H1 (cell line): ENCODE results near the gene ABCC6. TPM values are rescaled to one million over a fixed set of nuclear protein-coding genes. Genes with fewer than 3 reads are reported as not detected.

ENCODE experiments used
- CTCF ChIA-PET: fragments of 300-600 bp; sonication (Branson Sonifier 250); formaldehyde crosslinking; loops from one replicate; lab custom pipeline; 2021; ENCODE audit not compliant: partially characterized antibody; lab: Charles Lee
- POLR2A ChIA-PET: fragments of 300-600 bp; sonication (Branson Sonifier 250); formaldehyde crosslinking; loops from one replicate; lab custom pipeline; 2021; ENCODE audit warnings: inconsistent platforms; ENCODE audit not compliant: partially characterized antibody; lab: Charles Lee
- DNase-seq, 2 experiments: peaks; one replicate each; pipeline versions ENCODE4 v3.0.0 to v3.0.0-alpha.2; 2010 to 2022; ENCODE audit warnings: low spot score in 2 of 2, low read depth in 1 of 2, mixed read lengths in 1 of 2
- FAIRE-seq: peaks from 2 replicates; lab custom pipeline; 2011; peaks lifted over from hg19 to GRCh38; lab: Jason Lieb, UNC
- H2AFZ ChIP-seq: 2 replicates; pipeline ENCODE4 v1.8.1; 2012; ENCODE audit warnings: low read length, inconsistent platforms
- H2AK5ac ChIP-seq: 2 replicates; pipeline ENCODE4 v1.6.1; 2013; ENCODE audit warnings: low read depth, low read length
- H2BK120ac ChIP-seq: replicated peaks from 2 replicates; pipeline ENCODE3; 2013; ENCODE audit warnings: low read depth, low read length, inconsistent platforms
- H2BK12ac ChIP-seq: 2 replicates; pipeline ENCODE4 v1.6.1; 2013; ENCODE audit warnings: low read depth, low read length
- H2BK15ac ChIP-seq: 2 replicates; pipeline ENCODE4 v1.6.1; 2013; ENCODE audit warnings: low read length
- H2BK20ac ChIP-seq: 2 replicates; pipeline ENCODE4 v1.6.1; 2013; ENCODE audit warnings: low read length
- H2BK5ac ChIP-seq: 2 replicates; pipeline ENCODE4 v1.6.1; 2013; ENCODE audit warnings: low read depth, low read length
- H3K14ac ChIP-seq: 2 replicates; pipeline ENCODE4 v1.6.1; 2013; ENCODE audit warnings: inconsistent platforms; ENCODE audit not compliant: insufficient read length
- H3K18ac ChIP-seq: 2 replicates; pipeline ENCODE4 v1.6.1; 2013; ENCODE audit warnings: low read length; ENCODE audit errors: extremely low read depth
- H3K23ac ChIP-seq: 2 replicates; pipeline ENCODE4 v1.6.1; 2013; ENCODE audit warnings: inconsistent platforms; ENCODE audit not compliant: insufficient read length
- H3K23me2 ChIP-seq: 2 replicates; pipeline ENCODE4 v1.6.1; 2013; ENCODE audit warnings: low read depth, low read length
- H3K27ac ChIP-seq: 2 replicates; pipeline ENCODE4 v1.6.1; 2011; ENCODE audit warnings: low read depth, low read length, inconsistent platforms
- H3K27me3 ChIP-seq, 4 experiments: replicated peaks in 1 of 4; 1 replicate in 1 of 4; 2 replicates in 3 of 4; pipeline versions ENCODE4 v1.6.1 to v1.8.1; 2011 to 2013; ENCODE audit warnings: low read length in 3 of 4, mild to moderate bottlenecking in 3 of 4, inconsistent platforms in 2 of 4, mixed read lengths in 2 of 4, moderate library complexity in 1 of 4; ENCODE audit not compliant: control insufficient read depth in 3 of 4, insufficient read depth in 3 of 4; ENCODE audit errors: extremely low read depth in 1 of 4
- H3K36me3 ChIP-seq, 4 experiments: 2 replicates each; pipeline versions ENCODE4 v1.6.1 to v1.8.1; 2011 to 2013; ENCODE audit warnings: mild to moderate bottlenecking in 4 of 4, low read length in 3 of 4, moderate library complexity in 2 of 4, control low read depth in 1 of 4, inconsistent platforms in 1 of 4; ENCODE audit not compliant: insufficient read depth in 4 of 4, control insufficient read depth in 2 of 4
- H3K4ac ChIP-seq: replicated peaks from 2 replicates; pipeline ENCODE3; 2013; ENCODE audit warnings: low read length, low read depth, mixed read lengths, inconsistent platforms; ENCODE audit not compliant: insufficient read length
- H3K4me1 ChIP-seq, 4 experiments: replicated peaks in 1 of 4; 1 replicate in 1 of 4; 2 replicates in 3 of 4; pipeline versions ENCODE4 v1.6.1 to v1.8.1; 2011 to 2013; ENCODE audit warnings: low read length in 3 of 4, inconsistent platforms in 2 of 4, mixed read lengths in 1 of 4; ENCODE audit not compliant: insufficient read depth in 4 of 4, control insufficient read depth in 3 of 4
- H3K4me2 ChIP-seq, 2 experiments: 2 replicates each; pipeline versions ENCODE4 v1.6.1 to v1.8.1; 2011 to 2013; ENCODE audit warnings: low read depth in 2 of 2, low read length in 2 of 2, control low read depth in 1 of 2, inconsistent platforms in 1 of 2, mild to moderate bottlenecking in 1 of 2; ENCODE audit not compliant: insufficient read depth in 1 of 2
- H3K4me3 ChIP-seq, 4 experiments: fragments of 200-600, 300-600 bp in 1 of 4; sonication (generic), shearing (Covaris generic), sonication (Bioruptor Twin) in 1 of 4; 2 replicates each; pipeline versions ENCODE4 v1.5.1 to v1.8.1; 2011 to 2016; ENCODE audit warnings: low read length in 4 of 4, low read depth in 3 of 4, control low read depth in 2 of 4, inconsistent platforms in 2 of 4, mild to moderate bottlenecking in 2 of 4, mixed read lengths in 1 of 4, moderate library complexity in 1 of 4; ENCODE audit not compliant: insufficient read depth in 2 of 4; ENCODE audit errors: extremely low read depth in 1 of 4
- H3K56ac ChIP-seq: replicated peaks from 2 replicates; pipeline ENCODE3; 2013; ENCODE audit warnings: low read depth, mild to moderate bottlenecking, mixed read lengths, low read length, inconsistent platforms; ENCODE audit not compliant: insufficient read length
- H3K79me1 ChIP-seq: 2 replicates; pipeline ENCODE4 v1.6.1; 2013; ENCODE audit warnings: low read depth, low read length, control low read depth
- H3K79me2 ChIP-seq, 2 experiments: 2 replicates each; pipeline versions ENCODE4 v1.6.1 to v1.8.1; 2012 to 2013; ENCODE audit warnings: low read length in 2 of 2, mild to moderate bottlenecking in 2 of 2, inconsistent platforms in 1 of 2; ENCODE audit not compliant: insufficient read depth in 2 of 2, control insufficient read depth in 1 of 2
- H3K9ac ChIP-seq, 4 experiments: replicated peaks in 1 of 4; 1 replicate in 1 of 4; 2 replicates in 3 of 4; pipeline versions ENCODE4 v1.6.1 to v1.8.1; 2011 to 2013; ENCODE audit warnings: low read depth in 3 of 4, low read length in 3 of 4, control low read depth in 2 of 4, mild to moderate bottlenecking in 2 of 4, moderate library complexity in 2 of 4, inconsistent platforms in 1 of 4; ENCODE audit errors: extremely low read depth in 1 of 4
- H3K9me3 ChIP-seq, 2 experiments: 2 replicates each; pipeline versions ENCODE4 v1.6.1 to v1.8.1; 2012 to 2013; ENCODE audit warnings: mild to moderate bottlenecking in 2 of 2, moderate library complexity in 2 of 2, control low read depth in 1 of 2, inconsistent platforms in 1 of 2, low read depth in 1 of 2, low read length in 1 of 2, mixed read lengths in 1 of 2; ENCODE audit not compliant: insufficient read depth in 2 of 2
- H4K20me1 ChIP-seq, 2 experiments: replicated peaks in 1 of 2; 2 replicates each; pipeline versions ENCODE3 to v1.8.1; 2011 to 2013; ENCODE audit warnings: inconsistent platforms in 2 of 2, low read length in 2 of 2, mild to moderate bottlenecking in 1 of 2; ENCODE audit not compliant: insufficient read depth in 2 of 2, control insufficient read depth in 1 of 2
- H4K5ac ChIP-seq: 2 replicates; pipeline ENCODE4 v1.6.1; 2013; ENCODE audit warnings: low read length, low read depth, mixed read lengths, inconsistent platforms; ENCODE audit not compliant: insufficient read length
- H4K8ac ChIP-seq: 2 replicates; pipeline ENCODE4 v1.8.0; 2013; ENCODE audit warnings: mild to moderate bottlenecking, moderate library complexity, low read length, inconsistent platforms; ENCODE audit not compliant: insufficient read depth; ENCODE audit errors: extremely low read depth
- H4K91ac ChIP-seq: replicated peaks from 2 replicates; pipeline ENCODE3; 2013; ENCODE audit warnings: low read length, mixed read lengths, inconsistent platforms; ENCODE audit not compliant: insufficient read length
- CEBPB ChIP-seq: IDR thresholded peaks from 2 replicates; pipeline ENCODE4 v1.6.1; 2012; ENCODE audit warnings: low read depth, low read length
- CHD1 ChIP-seq: IDR thresholded peaks from 2 replicates; pipeline ENCODE4 v1.6.1; 2012; ENCODE audit warnings: low read depth, low read length, improper control_type of control experiment
- EP300 ChIP-seq, 2 experiments: IDR thresholded peaks; 1 replicate in 1 of 2; 2 replicates in 1 of 2; pipeline ENCODE4 v1.6.1; 2011 to 2012; ENCODE audit warnings: low read depth in 2 of 2, low read length in 2 of 2, mild to moderate bottlenecking in 2 of 2, borderline replicate concordance in 1 of 2, inconsistent platforms in 1 of 2, moderate library complexity in 1 of 2
- HDAC2 ChIP-seq, 2 experiments: fragments of 300-600 bp in 1 of 2; sonication (generic) in 1 of 2; IDR thresholded peaks; 2 replicates each; pipeline ENCODE4 v1.6.1; 2011 to 2012; ENCODE audit warnings: low read depth in 2 of 2, low read length in 2 of 2, mild to moderate bottlenecking in 2 of 2, moderate library complexity in 2 of 2, borderline replicate concordance in 1 of 2, inconsistent platforms in 1 of 2
- JUND ChIP-seq: IDR thresholded peaks from 2 replicates; pipeline ENCODE4 v1.6.1; 2011; ENCODE audit warnings: mild to moderate bottlenecking, improper control_type of control experiment, low read length
- NANOG ChIP-seq: IDR thresholded peaks from 2 replicates; pipeline ENCODE4 v1.6.1; 2011; ENCODE audit warnings: low read length, low read depth, mild to moderate bottlenecking, inconsistent platforms; ENCODE audit not compliant: insufficient read depth, poor library complexity, severe bottlenecking
- POLR2AphosphoS5 ChIP-seq: IDR thresholded peaks from 2 replicates; pipeline ENCODE4 v1.6.1; 2011; ENCODE audit warnings: low read depth, low read length
- RBBP5 ChIP-seq: IDR thresholded peaks from 2 replicates; pipeline ENCODE4 v1.7.1; 2012; ENCODE audit warnings: low read depth, mild to moderate bottlenecking, inconsistent platforms, low read length, moderate library complexity, borderline replicate concordance
- SAP30 ChIP-seq: fragments of 300-600 bp; sonication (generic); IDR thresholded peaks from 2 replicates; pipeline ENCODE4 v1.7.1; 2012; ENCODE audit warnings: low read length, moderate library complexity, mild to moderate bottlenecking, inconsistent platforms; ENCODE audit not compliant: insufficient read depth, insufficient replicate concordance
- SP1 ChIP-seq: IDR thresholded peaks from 2 replicates; pipeline ENCODE4 v1.6.1; 2011; ENCODE audit warnings: low read depth, low read length
- TAF7 ChIP-seq: optimal IDR thresholded peaks from 2 replicates; pipeline ENCODE3; 2011; ENCODE audit warnings: low read depth, mild to moderate bottlenecking, inconsistent platforms, low read length, moderate library complexity, borderline replicate concordance
- TEAD4 ChIP-seq: IDR thresholded peaks from 2 replicates; pipeline ENCODE4 v1.6.1; 2012; ENCODE audit warnings: low read depth, low read length, inconsistent platforms, mixed read lengths
- YY1 ChIP-seq: IDR thresholded peaks from 2 replicates; pipeline ENCODE4 v1.6.1; 2011; ENCODE audit warnings: low read depth, mild to moderate bottlenecking, low read length
- whole genome bisulfite sequencing, 2 experiments: shearing (Covaris generic) in 1 of 2; methylation state at CpG; one replicate each; pipeline versions ENCODE4 v1.1.6 to v1.1.7; 2013 to 2015; ENCODE audit warnings: low lambda C conversion rate in 2 of 2, mixed read lengths in 2 of 2, inconsistent platforms in 1 of 2, low coverage in 1 of 2, missing lambda C conversion rate in 1 of 2; ENCODE audit not compliant: insufficient replicate concordance in 2 of 2, insufficient coverage in 1 of 2, insufficient read length in 1 of 2; ENCODE audit errors: extremely low coverage in 1 of 2, missing lambda C conversion rate in 1 of 2; 5-methylcytosine and 5-hydroxymethylcytosine counted together
- polyA plus RNA-seq, 7 experiments: library from polyadenylated mRNA; depleted of rRNA in 3 of 7; stranded (reverse) in 5 of 7; unstranded in 2 of 7; fragments of >200 nt in 5 of 7; fragments of 200-250 nt in 2 of 7; gene quantifications; 1 replicate in 5 of 7; 2 replicates in 1 of 7; 4 replicates in 1 of 7; pipeline versions ENCODE4 v1.2.1 to v1.2.3, GENCODE V29; 2011 to 2013; ENCODE audit warnings: missing spikeins in 2 of 7, mixed read lengths in 2 of 7
- total RNA-seq: library from RNA; stranded (reverse); fragmentation: NEBNext Ultra II Directional; extraction: Animal tissue kit (Norgen Biotek cat#: 25700); gene quantifications from 2 replicates; pipeline ENCODE4 v1.2.1, GENCODE V29; 2021
- TF ChIP-seq, protein P1 (sequence below): IDR thresholded peaks from 2 replicates; pipeline ENCODE4 v1.6.1; 2012; ENCODE audit warnings: inconsistent platforms

The ABCC6 gene
- total and polyA plus RNA-seq, 2 of the 8 experiments (the other 6 are each of a cell fraction or from before 2014, with no cell fraction given): 1.6 to 1.8 TPM

DNA sequence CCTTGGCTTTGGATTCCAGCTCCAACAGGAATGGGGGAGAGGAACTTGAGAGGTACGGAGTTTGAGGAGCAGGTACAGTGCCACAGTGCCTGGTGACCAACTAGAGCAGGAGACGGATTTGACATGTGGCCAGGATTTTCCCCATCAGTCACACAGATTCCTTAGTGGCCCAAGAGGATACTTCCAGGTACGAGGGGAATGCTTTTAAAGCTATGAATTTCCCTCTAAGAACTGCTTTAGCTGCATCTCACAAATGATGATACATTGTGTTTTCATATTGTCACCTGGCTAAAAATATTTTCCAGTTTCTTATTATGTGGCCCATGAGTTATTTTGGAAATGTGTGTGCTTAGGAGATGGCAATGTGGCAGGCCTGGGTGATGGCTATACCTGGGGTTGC lies 98.3 kb downstream of the ABCC6 start:
- Histone ChIP-seq H3K23me2 (no peaks in the 10 kb centered on the region; the same call in 1 of the 2 replicates), H3K27me3 (no peaks in the 10 kb centered on the region), H3K9me3 (peaks cover 0 to 7% of the 10 kb centered on the region in 2 experiments; a peak in 3 of 4 replicates), H3K79me1 (no peaks in the 10 kb centered on the region), H2BK120ac (no peak overlapping the region), H2BK20ac (no peak overlapping the region), H3K18ac (no peak overlapping the region), H4K20me1 (peaks cover 3 to 4% of the 10 kb centered on the region in 2 experiments), H2BK5ac (no peak overlapping the region), H3K36me3 (peaks cover 7 to 50% (median 31%) of the 10 kb centered on the region in 4 experiments; a peak in 7 of 8 replicates), H3K27ac (no peak overlapping the region), H4K5ac (no peak overlapping the region), H2BK12ac (no peak overlapping the region), H3K4me1 (no peaks in the 10 kb centered on the region), H3K56ac (no peak overlapping the region), H3K9ac (no peak overlapping the region), H3K4me3 (no peak overlapping the region), H3K4me2 (no peak overlapping the region), H2AFZ (no peak overlapping the region), H2BK15ac (no peak overlapping the region), H3K4ac (no peak overlapping the region), H3K14ac (no peak overlapping the region), H4K8ac (no peak overlapping the region), H4K91ac (no peak overlapping the region), H3K23ac (no peak overlapping the region), H2AK5ac (no peak overlapping the region), H3K79me2 (no peaks in the 10 kb centered on the region)
- ChIA-PET CTCF (interaction anchor here (0.5 kb wide), 1 partner anchor 1173 kb away, joined by 3 read pairs; no protein-coding TSS in a partner anchor), POLR2A (no interaction called here)
- no peak for FAIRE-seq
- 88% methylated on average over 3 of the region's 3 CpGs; no CpG with 5 or more reads in 1 of the 2 experiments for whole genome bisulfite sequencing, 2 experiments
- DNase-seq: no peak
- TF ChIP-seq, protein P1, sequence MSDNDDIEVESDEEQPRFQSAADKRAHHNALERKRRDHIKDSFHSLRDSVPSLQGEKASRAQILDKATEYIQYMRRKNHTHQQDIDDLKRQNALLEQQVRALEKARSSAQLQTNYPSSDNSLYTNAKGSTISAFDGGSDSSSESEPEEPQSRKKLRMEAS: no peak
- TF ChIP-seq TAF7: no peak
- TF ChIP-seq NANOG: no peak
- no peak for TF ChIP-seq SAP30
- TF ChIP-seq CEBPB: no peak
- TF ChIP-seq TEAD4: no peak
- TF ChIP-seq POLR2AphosphoS5: no peak
- TF ChIP-seq SP1: no peak
- TF ChIP-seq HDAC2 (IDR thresholded peaks at IDR 0.05; ENCODE audit: borderline replicate concordance in 1 of 2, low read depth in 2 of 2, low read length in 2 of 2): no peak
- TF ChIP-seq RBBP5: no peak
- TF ChIP-seq EP300 (IDR thresholded peaks at IDR 0.05; ENCODE audit: borderline replicate concordance in 1 of 2, low read depth in 2 of 2, low read length in 2 of 2): no peak
- no peak for TF ChIP-seq YY1
- no peak for TF ChIP-seq JUND
- TF ChIP-seq CHD1: no peak
